T-cell (primary cell): ENCODE results near the gene CAPN1. TPM values are rescaled to one million over a fixed set of nuclear protein-coding genes. Genes with fewer than 3 reads are reported as not detected.

Source experiments
- ATAC-seq, 4 experiments: fragments of 200-7000 bp in 3 of 4; fragments of 150-1000 bp in 1 of 4; cut with Tn5 transposase; replicated peaks in 1 of 4; 1 replicate in 3 of 4; 2 replicates in 1 of 4; pipeline ENCODE4 v1.10.0; 2021; ENCODE audit warnings: moderate library complexity in 3 of 4, mild to moderate bottlenecking in 2 of 4, moderate number of reproducible peaks in 1 of 4
- CTCF ChIA-PET, 2 donors: fragments of 300-600 bp; sonication (Branson Sonifier 250); formaldehyde crosslinking; loops; one replicate each; lab custom pipeline; 2022; ENCODE audit warnings: antibody characterized with exemption in 2 of 2; lab: Charles Lee
- POLR2A ChIA-PET, 2 donors: fragments of 300-600 bp; sonication (Branson Sonifier 250); formaldehyde crosslinking; loops; one replicate each; lab custom pipeline; 2022; ENCODE audit warnings: antibody characterized with exemption in 2 of 2; lab: Charles Lee
- DNase-seq, 35 experiments: peaks; one replicate each; pipeline versions ENCODE4 v3.0.0 to v3.0.0-alpha.2; 2013 to 2023
- H3K27ac ChIP-seq: one replicate; pipeline ENCODE4 v1.5.1; 2013; ENCODE audit warnings: low read length
- H3K27me3 ChIP-seq, 2 experiments: replicated peaks in 1 of 2; 1 replicate in 1 of 2; 2 replicates in 1 of 2; pipeline versions ENCODE4 v1.6.1 to v1.7.0; 2013; ENCODE audit warnings: low read length in 1 of 2, mixed read lengths in 1 of 2; ENCODE audit not compliant: control insufficient read depth in 2 of 2, insufficient read depth in 2 of 2; ENCODE audit errors: extremely low read depth in 1 of 2
- H3K36me3 ChIP-seq, 2 donors: 1 replicate in 1 of 2; 2 replicates in 1 of 2; pipeline versions ENCODE4 v1.6.1 to v1.7.0; 2013; ENCODE audit warnings: low read length in 1 of 2; ENCODE audit not compliant: control insufficient read depth in 2 of 2, insufficient read depth in 1 of 2; ENCODE audit errors: extremely low read depth in 1 of 2
- H3K4me1 ChIP-seq, 2 experiments: 1 replicate in 1 of 2; 2 replicates in 1 of 2; pipeline versions ENCODE4 v1.6.1 to v1.7.0; 2013; ENCODE audit warnings: low read length in 2 of 2, mixed read lengths in 1 of 2; ENCODE audit not compliant: insufficient read depth in 2 of 2, control insufficient read depth in 1 of 2; ENCODE audit errors: extremely low read depth in 1 of 2
- H3K4me3 ChIP-seq, 2 donors: 1 replicate in 1 of 2; 2 replicates in 1 of 2; pipeline versions ENCODE4 v1.5.1 to v1.7.0; 2013; ENCODE audit warnings: mild to moderate bottlenecking in 2 of 2, low read length in 1 of 2, moderate library complexity in 1 of 2; ENCODE audit not compliant: control insufficient read depth in 1 of 2; ENCODE audit errors: extremely low read depth in 1 of 2
- H3K9me3 ChIP-seq: 2 replicates; pipeline ENCODE4 v1.7.0; 2013
- H3K27ac Mint-ChIP-seq, 2 donors: one replicate each; pipeline ENCODE4 v1.8.0; 2020 to 2021; ENCODE audit warnings: mild to moderate bottlenecking in 2 of 2, mixed read lengths in 2 of 2
- H3K27me3 Mint-ChIP-seq, 2 donors: one replicate each; pipeline ENCODE4 v1.8.0; 2021 to 2022; ENCODE audit warnings: mixed read lengths in 2 of 2
- H3K36me3 Mint-ChIP-seq: one replicate; pipeline ENCODE4 v1.8.0; 2021; ENCODE audit warnings: mixed read lengths
- H3K4me1 Mint-ChIP-seq, 3 donors: one replicate each; pipeline ENCODE4 v1.8.0; 2020 to 2022; ENCODE audit warnings: mixed read lengths in 3 of 3, mild to moderate bottlenecking in 1 of 3
- H3K4me3 Mint-ChIP-seq, 3 donors: one replicate each; pipeline ENCODE4 v1.8.0; 2020 to 2022; ENCODE audit warnings: mild to moderate bottlenecking in 3 of 3, mixed read lengths in 3 of 3, moderate library complexity in 3 of 3
- H3K9me3 Mint-ChIP-seq, 3 donors: one replicate each; pipeline ENCODE4 v1.8.0; 2020 to 2022; ENCODE audit warnings: mixed read lengths in 3 of 3
- WGBS: methylation state at CpG from one replicate; pipeline ENCODE4 v1.1.5; 2013; ENCODE audit warnings: missing lambda C conversion rate; ENCODE audit not compliant: insufficient coverage; 5-methylcytosine and 5-hydroxymethylcytosine counted together
- total RNA-seq, 35 experiments: library from RNA in 6 of 35; stranded (reverse) in 6 of 35; fragments of 120-200 nt in 1 of 35; gene quantifications; one replicate each; pipeline versions ENCODE4 v1.2.1 to v1.2.4 and lab custom pipeline; 2013 to 2026

The CAPN1 gene
- total RNA-seq, 5 donors from 2014 or later (not counting 1 experiment from before 2014, with no cell fraction given) = 98.4 to 171 (median 143) TPM

DNA sequence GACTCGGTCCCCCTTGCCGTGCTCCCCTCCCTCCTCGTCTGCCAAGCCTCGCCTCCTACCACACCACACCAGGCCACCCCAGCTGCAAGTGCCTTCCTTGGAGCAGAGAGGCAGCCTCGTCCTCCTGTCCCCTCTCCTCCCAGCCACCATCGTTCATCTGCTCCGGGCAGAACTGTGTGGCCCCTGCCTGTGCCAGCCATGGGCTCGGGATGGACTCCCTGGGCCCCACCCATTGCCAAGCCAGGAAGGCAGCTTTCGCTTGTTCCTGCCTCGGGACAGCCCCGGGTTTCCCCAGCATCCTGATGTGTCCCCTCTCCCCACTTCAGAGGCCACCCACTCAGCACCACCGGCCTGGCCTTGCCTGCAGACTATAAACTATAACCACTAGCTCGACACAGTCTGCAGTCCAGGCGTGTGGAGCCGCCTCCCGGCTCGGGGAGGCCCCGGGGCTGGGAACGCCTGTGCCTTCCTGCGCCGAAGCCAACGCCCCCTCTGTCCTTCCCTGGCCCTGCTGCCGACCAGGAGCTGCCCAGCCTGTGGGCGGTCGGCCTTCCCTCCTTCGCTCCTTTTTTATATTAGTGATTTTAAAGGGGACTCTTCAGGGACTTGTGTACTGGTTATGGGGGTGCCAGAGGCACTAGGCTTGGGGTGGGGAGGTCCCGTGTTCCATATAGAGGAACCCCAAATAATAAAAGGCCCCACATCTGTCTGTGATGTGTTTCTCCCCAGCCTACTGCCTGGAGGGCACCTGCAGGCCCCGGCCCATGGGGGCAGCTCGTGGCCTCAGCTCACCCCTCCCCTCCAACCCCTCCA is 29.8 kb downstream of the CAPN1 start:
- Histone ChIP-seq H3K9me3 (no peaks in the 10 kb centered on the region), H3K4me3 (no peak overlapping the region), H3K27me3 (no peaks in the 10 kb centered on the region), H3K27ac (no peak overlapping the region), H3K36me3 (peaks cover 11 to 44% of the 10 kb centered on the region in 2 donors), H3K4me1 (peaks cover 0 to 19% of the 10 kb centered on the region in 2 experiments)
- DNase-seq = no peak
- ChIA-PET CTCF (no interaction called here), POLR2A (interaction anchor here in 1 of 2 donors (0.6 kb wide), 1 partner anchor 46 kb away, joined by 6 read pairs; no protein-coding TSS in a partner anchor)
- Mint-ChIP-seq H3K4me3 (no peak overlapping the region), H3K4me1 (peaks cover 10 to 26% (median 15%) of the 10 kb centered on the region in 3 donors), H3K27me3 (no peaks in the 10 kb centered on the region), H3K36me3 (peaks cover 15% of the 10 kb centered on the region), H3K9me3 (no peaks in the 10 kb centered on the region), H3K27ac (no peak overlapping the region)
- WGBS = 93% methylated on average over 20 of the region's 29 CpGs
- no peak for ATAC-seq

- H3K4me3 Mint-ChIP-seq = no peak overlapping the region
- no peak overlapping the region for H3K4me3 ChIP-seq
- H3K27ac ChIP-seq = no peak overlapping the region
- no peak for DNase-seq
- peaks cover 10 to 26% (median 15%) of the 10 kb centered on the region in 3 donors for H3K4me1 Mint-ChIP-seq
- peaks cover 0 to 19% of the 10 kb centered on the region in 2 experiments for H3K4me1 ChIP-seq
- WGBS = 65% methylated on average over 5 of the region's 13 CpGs
- no peaks in the 10 kb centered on the region for H3K9me3 ChIP-seq
- no peaks in the 10 kb centered on the region for H3K9me3 Mint-ChIP-seq
- H3K27me3 Mint-ChIP-seq = no peaks in the 10 kb centered on the region
- peaks cover 11 to 38% of the 10 kb centered on the region in 2 donors for H3K36me3 ChIP-seq
- peaks cover 11% of the 10 kb centered on the region for H3K36me3 Mint-ChIP-seq
- H3K27ac Mint-ChIP-seq = peak overlapping the region in 1 of 2 donors; percentile 43
- CTCF ChIA-PET = interaction anchor here (0.5 to 0.9 kb wide), 2 partner anchors 30 to 879 kb away, joined by 3 read pairs; no protein-coding TSS in a partner anchor
- POLR2A ChIA-PET = interaction anchor here in 1 of 2 donors (0.6 kb wide), 1 partner anchor 47 kb away, joined by 6 read pairs; no protein-coding TSS in a partner anchor
- no peaks in the 10 kb centered on the region for H3K27me3 ChIP-seq
- no peak for ATAC-seq
Observed at GRCh38 chr11:65212226-65212801, 30.6 kb downstream of the CAPN1 start.

DNA sequence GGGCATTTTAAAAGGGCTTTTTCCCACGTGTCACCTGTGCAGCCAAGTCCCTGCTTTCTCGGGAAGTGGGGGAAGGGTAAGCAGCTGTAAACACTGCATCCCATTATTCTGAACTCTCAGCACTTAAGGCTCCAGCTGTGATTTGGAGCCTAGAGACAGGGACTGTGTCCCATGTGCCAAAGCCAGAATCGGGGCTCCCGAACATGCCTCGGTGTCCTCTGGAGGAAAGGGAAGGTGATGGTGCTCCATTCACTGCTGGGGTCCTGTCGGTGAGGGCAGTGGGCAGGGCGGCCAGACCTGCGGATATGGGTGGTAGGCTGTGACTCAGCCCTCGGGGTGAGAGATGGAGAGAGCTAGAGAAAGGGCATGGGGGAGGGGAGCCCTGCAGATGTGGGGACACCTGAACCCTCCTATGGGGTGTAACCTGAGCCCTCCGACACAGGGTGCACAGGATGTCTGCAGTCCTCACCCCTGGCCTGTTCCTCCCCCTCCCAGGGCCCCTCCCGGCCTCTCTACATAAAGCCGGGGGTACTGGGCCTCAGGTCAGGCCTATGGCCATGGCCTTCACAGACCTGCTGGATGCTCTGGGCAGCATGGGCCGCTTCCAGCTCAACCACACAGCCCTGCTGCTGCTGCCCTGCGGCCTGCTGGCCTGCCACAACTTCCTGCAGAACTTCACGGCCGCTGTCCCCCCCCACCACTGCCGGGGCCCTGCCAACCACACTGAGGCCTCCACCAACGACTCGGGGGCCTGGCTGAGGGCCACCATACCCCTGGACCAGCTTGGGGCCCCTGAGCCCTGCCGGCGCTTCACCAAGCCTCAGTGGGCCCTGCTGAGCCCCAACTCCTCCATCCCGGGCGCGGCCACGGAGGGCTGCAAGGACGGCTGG is 31.8 kb downstream of the CAPN1 start:
- ATAC-seq (peak; percentile 46 to 74 (median 56)), DNase-seq (peak in 8 of 35 experiments; percentile 1 to 31 (median 16))
- Histone ChIP-seq H3K4me3 (peak overlapping the region in 1 of 2 donors; percentile 11), H3K36me3 (peaks cover 11 to 31% of the 10 kb centered on the region in 2 donors), H3K27ac (no peak overlapping the region), H3K27me3 (no peaks in the 10 kb centered on the region), H3K4me1 (peaks cover 0 to 19% of the 10 kb centered on the region in 2 experiments), H3K9me3 (no peaks in the 10 kb centered on the region)
- ChIA-PET CTCF (no interaction called here), POLR2A (interaction anchor here in 1 of 2 donors (0.5 kb wide), 1 partner anchor 1414 kb away, joined by 5 read pairs; no protein-coding TSS in a partner anchor)
- H3K36me3 Mint-ChIP-seq = peaks cover 11% of the 10 kb centered on the region
- H3K4me3 Mint-ChIP-seq = no peak overlapping the region
- H3K4me1 Mint-ChIP-seq = peaks cover 10 to 26% (median 15%) of the 10 kb centered on the region in 3 donors
- H3K27me3 Mint-ChIP-seq = no peaks in the 10 kb centered on the region
- H3K9me3 Mint-ChIP-seq = no peaks in the 10 kb centered on the region
- 37% methylated on average over 21 of the region's 26 CpGs for WGBS
- H3K27ac Mint-ChIP-seq = peak overlapping the region in 1 of 2 donors; percentile 44

- H3K4me1 Mint-ChIP-seq = peaks cover 12 to 23% (median 15%) of the 10 kb centered on the region in 3 donors
- no peak overlapping the region for H3K27ac Mint-ChIP-seq
- Histone ChIP-seq H3K9me3 (no peaks in the 10 kb centered on the region), H3K36me3 (peaks cover 11 to 23% of the 10 kb centered on the region in 2 donors), H3K4me1 (peaks cover 0 to 17% of the 10 kb centered on the region in 2 experiments), H3K27me3 (no peaks in the 10 kb centered on the region), H3K27ac (no peak overlapping the region), H3K4me3 (peak overlapping the region in 1 of 2 donors; percentile 11)
- WGBS = 62% methylated on average over 7 of the region's 16 CpGs
- H3K4me3 Mint-ChIP-seq = no peak overlapping the region
- ChIA-PET POLR2A (no interaction called here), CTCF (interaction anchor here in 1 of 2 donors (0.6 kb wide), 1 partner anchor 15 kb away, joined by 3 read pairs; no protein-coding TSS in a partner anchor)
- ATAC-seq (peak in 1 of 4 experiments; percentile 10), DNase-seq (no peak)
- H3K9me3 Mint-ChIP-seq = no peaks in the 10 kb centered on the region
- H3K27me3 Mint-ChIP-seq = no peaks in the 10 kb centered on the region
- peaks cover 4% of the 10 kb centered on the region for H3K36me3 Mint-ChIP-seq
Observed at GRCh38 chr11:65214212-65214845, 32.6 kb downstream of the CAPN1 start.

GRCh38 chr11:65215441-65216076 is 33.8 kb downstream of the CAPN1 start:
- H3K4me1 Mint-ChIP-seq = peaks cover 15 to 32% (median 20%) of the 10 kb centered on the region in 3 donors
- Histone ChIP-seq H3K27me3 (no peaks in the 10 kb centered on the region), H3K9me3 (no peaks in the 10 kb centered on the region), H3K4me3 (no peak overlapping the region), H3K27ac (no peak overlapping the region), H3K4me1 (peaks cover 3 to 22% of the 10 kb centered on the region in 2 experiments), H3K36me3 (peaks cover 0 to 11% of the 10 kb centered on the region in 2 donors)
- no peak for DNase-seq
- ChIA-PET POLR2A (no interaction called here), CTCF (no interaction called here)
- no peak for ATAC-seq
- H3K27me3 Mint-ChIP-seq = no peaks in the 10 kb centered on the region
- no peak overlapping the region for H3K4me3 Mint-ChIP-seq
- H3K36me3 Mint-ChIP-seq = no peaks in the 10 kb centered on the region
- 88% methylated on average over 23 of the region's 24 CpGs for WGBS
- no peaks in the 10 kb centered on the region for H3K9me3 Mint-ChIP-seq
- peak overlapping the region in 1 of 2 donors; percentile 49 for H3K27ac Mint-ChIP-seq
